ENCODE data around the gene KIF26B. TPM values are rescaled to one million over a fixed set of nuclear protein-coding genes. Genes with fewer than 3 reads are reported as not detected.

KIF26B gene
- total RNA-seq, 3 donors from 2014 or later (not counting 1 experiment from before 2014, with no cell fraction given) = 0.16 to 0.96 (median 0.18) TPM

- peaks cover 7% of the 10 kb centered on the region for H3K4me1 ChIP-seq (ENCODE audit: control insufficient read depth, insufficient read depth, low read length)
- H3K27me3 ChIP-seq (ENCODE audit: control insufficient read depth, insufficient read depth, low read length) = no peaks in the 10 kb centered on the region
- ATAC-seq = no peak
- no peak overlapping the region for H3K4me3 ChIP-seq (ENCODE audit: low read length)
- peaks cover 4 to 6% of the 10 kb centered on the region in 2 donors for H3K4me1 Mint-ChIP-seq
- no peak overlapping the region for H3K27ac Mint-ChIP-seq
- intact Hi-C loops (cut with micrococcal nuclease) = no loop called here
- no peaks in the 10 kb centered on the region for H3K9me3 ChIP-seq (ENCODE audit: control insufficient read depth, insufficient read depth, low read length)
- no peak for TF ChIP-seq CTCF (IDR thresholded peaks at IDR 0.05)
- H3K36me3 Mint-ChIP-seq = no peaks in the 10 kb centered on the region
- no peak for DNase-seq
- no peak overlapping the region for H3K27ac ChIP-seq (ENCODE audit: low read length)
- no peak overlapping the region for H3K4me3 Mint-ChIP-seq
- no peaks in the 10 kb centered on the region for H3K27me3 Mint-ChIP-seq (ENCODE audit: low read depth in 2 of 2)
- WGBS (ENCODE audit: insufficient coverage) = 89% methylated on average over 4 of the region's 4 CpGs
- H3K36me3 ChIP-seq (ENCODE audit: control insufficient read depth, insufficient read depth, low read length) = no peaks in the 10 kb centered on the region
- H3K9me3 Mint-ChIP-seq = no peaks in the 10 kb centered on the region
Observed at GRCh38 chr1:245327842-245328241, 173.1 kb downstream of the KIF26B start.

DNA sequence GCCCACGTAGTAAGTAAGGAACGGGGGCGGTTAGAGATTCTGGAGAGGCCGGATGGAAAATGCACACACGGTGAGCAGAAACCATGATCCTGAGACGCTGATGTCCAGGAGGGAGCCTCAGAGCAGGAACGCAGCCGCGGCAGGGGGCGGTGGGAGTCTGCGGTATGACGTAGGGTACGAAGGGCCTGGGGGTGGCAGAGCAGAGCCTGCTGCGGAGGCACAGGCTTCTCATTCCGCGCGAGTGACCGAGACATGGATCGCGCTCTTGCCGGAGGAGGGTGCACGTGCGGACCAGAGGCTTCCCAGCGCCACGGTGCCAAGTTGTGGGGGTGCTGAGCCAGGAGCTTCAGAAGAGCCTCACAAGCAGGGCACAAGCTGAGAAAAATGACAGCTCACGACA lies 176.2 kb downstream of the KIF26B start:
- 95% methylated on average over 26 of the region's 26 CpGs for WGBS (ENCODE audit: insufficient coverage)
- Histone ChIP-seq H3K4me1 (ENCODE audit: control insufficient read depth, insufficient read depth, low read length) (peaks cover 7% of the 10 kb centered on the region), H3K27me3 (ENCODE audit: control insufficient read depth, insufficient read depth, low read length) (no peaks in the 10 kb centered on the region), H3K27ac (ENCODE audit: low read length) (no peak overlapping the region), H3K4me3 (ENCODE audit: low read length) (no peak overlapping the region), H3K36me3 (ENCODE audit: control insufficient read depth, insufficient read depth, low read length) (no peaks in the 10 kb centered on the region), H3K9me3 (ENCODE audit: control insufficient read depth, insufficient read depth, low read length) (no peaks in the 10 kb centered on the region)
- no peak overlapping the region for H3K27ac Mint-ChIP-seq
- no peak overlapping the region for H3K4me3 Mint-ChIP-seq
- TF ChIP-seq CTCF (IDR thresholded peaks at IDR 0.05) = no peak
- intact Hi-C loops (cut with micrococcal nuclease) = no loop called here
- DNase-seq = no peak
- no peak for ATAC-seq
- no peaks in the 10 kb centered on the region for H3K36me3 Mint-ChIP-seq
- peaks cover 4 to 7% of the 10 kb centered on the region in 2 donors for H3K4me1 Mint-ChIP-seq
- peaks cover 8 to 10% of the 10 kb centered on the region in 2 donors for H3K27me3 Mint-ChIP-seq (ENCODE audit: low read depth in 2 of 2)
- H3K9me3 Mint-ChIP-seq = no peaks in the 10 kb centered on the region

DNA sequence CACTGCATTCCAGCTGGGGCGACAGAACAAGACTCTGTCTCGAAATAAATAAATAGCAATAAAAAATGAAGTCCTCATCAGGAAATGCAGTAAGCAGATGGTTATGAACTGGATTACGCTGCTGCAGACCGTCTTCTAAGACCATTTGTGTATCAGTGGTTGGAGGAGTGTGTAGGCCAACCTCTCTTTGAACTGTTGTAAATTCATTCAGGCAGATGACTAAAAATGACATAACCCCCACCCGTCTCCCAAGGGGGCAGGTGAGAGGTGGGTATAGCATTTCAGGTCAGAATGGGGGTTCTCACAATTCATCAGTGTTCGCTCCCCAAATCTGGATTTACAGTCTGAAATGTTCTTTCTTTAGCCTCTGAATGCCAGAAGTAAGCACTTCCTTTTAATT lies 177.3 kb downstream of the KIF26B start:
- H3K4me3 Mint-ChIP-seq = no peak overlapping the region
- peaks cover 8 to 10% of the 10 kb centered on the region in 2 donors for H3K27me3 Mint-ChIP-seq (ENCODE audit: low read depth in 2 of 2)
- no peaks in the 10 kb centered on the region for H3K9me3 ChIP-seq (ENCODE audit: control insufficient read depth, insufficient read depth, low read length)
- 82% methylated on average over 5 of the region's 6 CpGs for WGBS (ENCODE audit: insufficient coverage)
- no peaks in the 10 kb centered on the region for H3K9me3 Mint-ChIP-seq
- TF ChIP-seq CTCF (IDR thresholded peaks at IDR 0.05) = no peak
- no peaks in the 10 kb centered on the region for H3K36me3 ChIP-seq (ENCODE audit: control insufficient read depth, insufficient read depth, low read length)
- no peak overlapping the region for H3K27ac Mint-ChIP-seq
- no peak overlapping the region for H3K4me3 ChIP-seq (ENCODE audit: low read length)
- H3K27ac ChIP-seq (ENCODE audit: low read length) = no peak overlapping the region
- intact Hi-C loops (cut with micrococcal nuclease) = no loop called here
- H3K36me3 Mint-ChIP-seq = no peaks in the 10 kb centered on the region
- peaks cover 7% of the 10 kb centered on the region for H3K4me1 ChIP-seq (ENCODE audit: control insufficient read depth, insufficient read depth, low read length)
- DNase-seq = no peak
- no peaks in the 10 kb centered on the region for H3K27me3 ChIP-seq (ENCODE audit: control insufficient read depth, insufficient read depth, low read length)
- peaks cover 4 to 7% of the 10 kb centered on the region in 2 donors for H3K4me1 Mint-ChIP-seq
- no peak for ATAC-seq

GRCh38 chr1:245332513-245332912 lies 177.7 kb downstream of the KIF26B start:
- no peaks in the 10 kb centered on the region for H3K9me3 Mint-ChIP-seq
- H3K27ac Mint-ChIP-seq = peak overlapping the region in 1 of 2 donors; percentile 7
- no peaks in the 10 kb centered on the region for H3K9me3 ChIP-seq (ENCODE audit: control insufficient read depth, insufficient read depth, low read length)
- DNase-seq = no peak
- H3K36me3 Mint-ChIP-seq = no peaks in the 10 kb centered on the region
- WGBS (ENCODE audit: insufficient coverage) = 46% methylated on average over 6 of the region's 6 CpGs
- peaks cover 8 to 10% of the 10 kb centered on the region in 2 donors for H3K27me3 Mint-ChIP-seq (ENCODE audit: low read depth in 2 of 2)
- H3K36me3 ChIP-seq (ENCODE audit: control insufficient read depth, insufficient read depth, low read length) = no peaks in the 10 kb centered on the region
- H3K4me3 ChIP-seq (ENCODE audit: low read length) = no peak overlapping the region
- intact Hi-C loops (cut with micrococcal nuclease) = no loop called here
- H3K4me3 Mint-ChIP-seq = no peak overlapping the region
- peaks cover 7% of the 10 kb centered on the region for H3K4me1 ChIP-seq (ENCODE audit: control insufficient read depth, insufficient read depth, low read length)
- no peak for TF ChIP-seq CTCF (IDR thresholded peaks at IDR 0.05)
- H3K4me1 Mint-ChIP-seq = peaks cover 5 to 8% of the 10 kb centered on the region in 2 donors
- no peaks in the 10 kb centered on the region for H3K27me3 ChIP-seq (ENCODE audit: control insufficient read depth, insufficient read depth, low read length)
- peak in 2 of 3 donors; percentile 57 to 59 for ATAC-seq
- no peak overlapping the region for H3K27ac ChIP-seq (ENCODE audit: low read length)
